22Rv1 (cell line): Measurements from ENCODE around the gene BCL11A.

Experiments
- H3K27ac ChIP-seq: fragments of 450-650 bp; 2 replicates; pipeline ENCODE4 v1.5.1; 2017
- ZFX ChIP-seq: fragments of 450-650 bp; IDR thresholded peaks from 2 replicates; pipeline ENCODE4 v1.6.1; 2017; ENCODE audit warnings: antibody characterized with exemption, borderline replicate concordance
- TF ChIP-seq, protein P1 (sequence below): fragments of 450-650 bp; IDR thresholded peaks from 2 replicates; pipeline ENCODE4 v1.5.1; 2017; ENCODE audit warnings: mild to moderate bottlenecking

BCL11A gene

DNA sequence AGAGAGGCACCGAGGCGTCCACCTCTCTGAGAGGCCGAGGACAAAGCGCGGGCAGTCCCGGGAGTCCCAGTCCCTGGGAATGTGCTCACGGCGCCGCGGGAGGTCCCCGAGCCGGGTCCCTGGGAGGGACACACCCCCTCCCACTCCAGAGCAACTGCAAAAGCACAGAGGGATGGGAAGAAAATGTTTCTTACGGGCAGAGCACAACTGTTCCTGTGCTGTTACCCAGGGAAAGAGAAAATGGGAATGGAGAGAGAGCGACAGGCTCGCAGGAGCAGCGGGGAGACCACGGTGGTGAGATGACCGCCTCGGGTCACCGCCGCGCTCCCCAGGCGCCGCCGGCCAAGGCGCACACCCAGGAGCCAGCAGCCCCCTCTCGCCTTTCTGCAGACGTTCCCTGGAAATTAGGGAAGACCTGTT, 1.2 kb upstream of the BCL11A start:
- TF ChIP-seq, protein P1, sequence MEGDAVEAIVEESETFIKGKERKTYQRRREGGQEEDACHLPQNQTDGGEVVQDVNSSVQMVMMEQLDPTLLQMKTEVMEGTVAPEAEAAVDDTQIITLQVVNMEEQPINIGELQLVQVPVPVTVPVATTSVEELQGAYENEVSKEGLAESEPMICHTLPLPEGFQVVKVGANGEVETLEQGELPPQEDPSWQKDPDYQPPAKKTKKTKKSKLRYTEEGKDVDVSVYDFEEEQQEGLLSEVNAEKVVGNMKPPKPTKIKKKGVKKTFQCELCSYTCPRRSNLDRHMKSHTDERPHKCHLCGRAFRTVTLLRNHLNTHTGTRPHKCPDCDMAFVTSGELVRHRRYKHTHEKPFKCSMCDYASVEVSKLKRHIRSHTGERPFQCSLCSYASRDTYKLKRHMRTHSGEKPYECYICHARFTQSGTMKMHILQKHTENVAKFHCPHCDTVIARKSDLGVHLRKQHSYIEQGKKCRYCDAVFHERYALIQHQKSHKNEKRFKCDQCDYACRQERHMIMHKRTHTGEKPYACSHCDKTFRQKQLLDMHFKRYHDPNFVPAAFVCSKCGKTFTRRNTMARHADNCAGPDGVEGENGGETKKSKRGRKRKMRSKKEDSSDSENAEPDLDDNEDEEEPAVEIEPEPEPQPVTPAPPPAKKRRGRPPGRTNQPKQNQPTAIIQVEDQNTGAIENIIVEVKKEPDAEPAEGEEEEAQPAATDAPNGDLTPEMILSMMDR: no peak
- TF ChIP-seq ZFX: no peak

DNA sequence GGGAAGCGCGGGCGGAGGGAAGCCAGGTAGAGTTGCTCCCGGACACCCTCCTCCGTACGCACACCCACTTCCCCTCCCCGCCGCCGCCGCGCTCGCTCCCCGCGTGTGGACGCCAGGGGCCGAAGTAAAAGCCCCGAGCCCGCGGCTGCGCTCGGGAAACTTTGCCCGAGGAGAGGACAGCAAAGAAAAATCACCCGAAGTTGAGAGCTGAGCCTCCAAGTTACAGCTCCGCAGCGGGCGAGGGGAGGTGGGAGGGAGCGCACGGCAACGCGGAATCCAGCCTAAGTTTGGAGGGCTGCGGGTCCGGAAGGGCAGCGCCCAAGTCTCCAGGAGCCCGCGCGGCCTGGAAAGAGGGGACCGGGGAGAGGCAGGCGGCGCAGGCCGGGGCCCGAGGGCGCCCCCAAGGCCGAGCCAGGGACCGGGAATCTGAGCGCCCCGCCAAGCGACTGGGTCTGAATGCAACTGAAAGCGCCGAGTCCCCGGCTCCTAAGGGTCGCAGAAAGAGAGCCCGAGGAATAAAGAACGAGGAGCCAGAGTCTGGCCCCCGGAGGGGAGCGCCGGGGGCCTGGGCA, 706 bp upstream of the BCL11A start:
- no peak for TF ChIP-seq ZFX
- TF ChIP-seq, protein P1: no peak
- peak overlapping the region; percentile 29; the same call in 1 of the 2 replicates for H3K27ac ChIP-seq

More for the DNA sequence above, 1.2 kb upstream of the BCL11A start:
- peak overlapping the region; percentile 29; the same call in 1 of the 2 replicates for H3K27ac ChIP-seq

DNA sequence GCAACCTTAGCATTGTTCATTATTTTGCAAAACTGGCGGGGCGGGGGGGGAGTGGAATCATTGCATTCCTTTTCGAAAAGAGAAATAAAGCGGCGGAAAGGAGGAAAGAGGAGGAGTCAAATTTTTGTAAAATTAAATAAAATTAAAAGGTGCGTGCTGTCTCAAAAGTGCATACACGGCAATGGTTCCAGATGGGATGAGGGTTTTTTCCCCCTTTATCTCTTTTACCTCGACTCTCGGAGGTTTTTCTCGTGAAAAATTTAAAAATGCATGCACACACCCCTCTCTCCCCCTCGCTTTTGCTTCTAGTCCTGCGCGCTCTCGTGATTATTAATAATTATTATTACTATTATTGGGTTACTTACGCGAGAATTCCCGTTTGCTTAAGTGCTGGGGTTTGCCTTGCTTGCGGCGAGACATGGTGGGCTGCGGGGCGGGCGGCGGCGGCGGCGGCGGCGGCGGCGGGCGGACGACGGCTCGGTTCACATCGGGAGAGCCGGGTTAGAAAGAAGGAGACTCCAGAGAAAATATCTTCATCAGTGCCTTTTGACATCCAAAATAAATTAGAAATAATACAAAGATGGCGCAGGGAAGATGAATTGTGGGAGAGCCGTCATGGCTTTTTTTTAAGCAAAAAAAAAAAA, 481 bp downstream of the BCL11A start:
- TF ChIP-seq, protein P1: no peak
- TF ChIP-seq ZFX: no peak
- H3K27ac ChIP-seq: peak overlapping the region; percentile 70

GRCh38 chr2:60552078-60552850, 1.2 kb downstream of the BCL11A start:
- peak overlapping the region; percentile 70 for H3K27ac ChIP-seq

GRCh38 chr2:60551240-60552077, 2.0 kb downstream of the BCL11A start:
- TF ChIP-seq, protein P1: no peak
- no peak for TF ChIP-seq ZFX
- H3K27ac ChIP-seq: peak overlapping the region; percentile 70

More at GRCh38 chr2:60552078-60552850, 1.2 kb downstream of the BCL11A start:
- TF ChIP-seq ZFX: no peak
- TF ChIP-seq, protein P1: no peak

- no peak for TF ChIP-seq ZFX
- TF ChIP-seq, protein P1: no peak
- H3K27ac ChIP-seq: peak overlapping the region; percentile 70
Measured at GRCh38 chr2:60550984-60551239, 2.5 kb downstream of the BCL11A start.
